ENCODE results near the gene GAL.

Gene GAL

GRCh38 chr11:68727783-68728182, 43.4 kb downstream of the GAL start:
- Histone ChIP-seq H3K36me3 (ENCODE audit: control insufficient read depth, insufficient read depth, low read length) (no peaks in the 10 kb centered on the region), H3K27ac (ENCODE audit: insufficient read depth, low read depth, low read length, poor library complexity, severe bottlenecking) (no peak overlapping the region), H3K4me1 (ENCODE audit: control insufficient read depth, insufficient read depth, low read length) (no peaks in the 10 kb centered on the region), H3K9me3 (ENCODE audit: control insufficient read depth, low read length) (no peaks in the 10 kb centered on the region), H3K4me3 (ENCODE audit: insufficient read depth, low read depth, low read length) (no peak overlapping the region), H3K27me3 (ENCODE audit: control insufficient read depth, insufficient read depth, low read length, poor library complexity, severe bottlenecking) (no peaks in the 10 kb centered on the region)
- 90 to 94% methylated on average over 6 of the region's 6 CpGs for WGBS, 2 experiments

- H3K36me3 ChIP-seq (ENCODE audit: control insufficient read depth, insufficient read depth, low read length) = no peaks in the 10 kb centered on the region
- H3K27ac ChIP-seq (ENCODE audit: insufficient read depth, low read depth, low read length, poor library complexity, severe bottlenecking) = no peak overlapping the region
- no peaks in the 10 kb centered on the region for H3K27me3 ChIP-seq (ENCODE audit: control insufficient read depth, insufficient read depth, low read length, poor library complexity, severe bottlenecking)
- H3K4me1 ChIP-seq (ENCODE audit: control insufficient read depth, insufficient read depth, low read length) = no peaks in the 10 kb centered on the region
- no peak overlapping the region for H3K4me3 ChIP-seq (ENCODE audit: insufficient read depth, low read depth, low read length)
- H3K9me3 ChIP-seq (ENCODE audit: control insufficient read depth, low read length) = no peaks in the 10 kb centered on the region
- WGBS, 2 experiments = 92 to 95% methylated on average over 7 of the region's 7 CpGs
These were observed 49.8 kb downstream of the GAL start for GRCh38 chr11:68734111-68734510.

GRCh38 chr11:68735125-68735524, 50.8 kb downstream of the GAL start:
- no peaks in the 10 kb centered on the region for H3K4me1 ChIP-seq (ENCODE audit: control insufficient read depth, insufficient read depth, low read length)
- H3K9me3 ChIP-seq (ENCODE audit: control insufficient read depth, low read length) = no peaks in the 10 kb centered on the region
- no peaks in the 10 kb centered on the region for H3K27me3 ChIP-seq (ENCODE audit: control insufficient read depth, insufficient read depth, low read length, poor library complexity, severe bottlenecking)
- WGBS, 2 experiments = 93 to 94% methylated on average over 6 of the region's 6 CpGs
- no peak overlapping the region for H3K4me3 ChIP-seq (ENCODE audit: insufficient read depth, low read depth, low read length)
- H3K36me3 ChIP-seq (ENCODE audit: control insufficient read depth, insufficient read depth, low read length) = no peaks in the 10 kb centered on the region
- no peak overlapping the region for H3K27ac ChIP-seq (ENCODE audit: insufficient read depth, low read depth, low read length, poor library complexity, severe bottlenecking)

- Histone ChIP-seq H3K27ac (ENCODE audit: insufficient read depth, low read depth, low read length, poor library complexity, severe bottlenecking) (no peak overlapping the region), H3K27me3 (ENCODE audit: control insufficient read depth, insufficient read depth, low read length, poor library complexity, severe bottlenecking) (no peaks in the 10 kb centered on the region), H3K4me1 (ENCODE audit: control insufficient read depth, insufficient read depth, low read length) (no peaks in the 10 kb centered on the region), H3K9me3 (ENCODE audit: control insufficient read depth, low read length) (no peaks in the 10 kb centered on the region), H3K36me3 (ENCODE audit: control insufficient read depth, insufficient read depth, low read length) (no peaks in the 10 kb centered on the region), H3K4me3 (ENCODE audit: insufficient read depth, low read depth, low read length) (no peak overlapping the region)
- WGBS, 2 experiments = 94 to 95% methylated on average over 6 of the region's 6 CpGs
These were observed 51.3 kb downstream of the GAL start for GRCh38 chr11:68735646-68736045.
